ENCODE measurements around the gene PCSK6. TPM values are rescaled to one million over a fixed set of nuclear protein-coding genes. Genes with fewer than 3 reads are reported as not detected.
"Not testable (repeated sequence)": the region's sequence is repeated elsewhere in the genome, so short reads cannot be mapped to it uniquely, and the experiment has no call there.

PCSK6 gene
- total RNA-seq, 1 experiment from 2014 or later = 2.9 TPM

- Mint-ChIP-seq H3K9me3 (peaks cover 6% of the 10 kb centered on the region), H3K4me1 (peaks cover 16% of the 10 kb centered on the region), H3K4me3 (no peak overlapping the region), H3K27me3 (ENCODE audit: low read depth) (no peaks in the 10 kb centered on the region), H3K27ac (no peak overlapping the region), H3K36me3 (0 out of 2 replicates have a peak, but pooled peaks cover 3% of the 10 kb centered on the region)
- TF ChIP-seq ZNF425 (CRISPR knock-in tag; conservative IDR thresholded peaks at IDR 0.05) (no peak), GABPB1 (CRISPR knock-in tag; IDR thresholded peaks at IDR 0.05) (no peak), NFE2L1 (CRISPR knock-in tag; IDR thresholded peaks at IDR 0.05) (no peak), HMGXB4 (CRISPR knock-in tag; IDR thresholded peaks at IDR 0.05) (no peak), ZNF317 (CRISPR knock-in tag; IDR thresholded peaks at IDR 0.05; ENCODE audit: borderline replicate concordance, low read depth) (no peak), FOXK1 (CRISPR knock-in tag; IDR thresholded peaks at IDR 0.05) (no peak), NFATC4 (CRISPR knock-in tag; IDR thresholded peaks at IDR 0.05) (no peak), ZSCAN18 (CRISPR knock-in tag; IDR thresholded peaks at IDR 0.05) (no peak), CREB1 (CRISPR knock-in tag; IDR thresholded peaks at IDR 0.05) (no peak), USF1 (CRISPR knock-in tag; IDR thresholded peaks at IDR 0.05) (no peak)
- ChIA-PET POLR2A (no interaction called here), CTCF (interaction anchor here (0.6 to 1.2 kb wide), 3 partner anchors 14 to 85 kb away, joined by 3 read pairs; no protein-coding TSS in a partner anchor)
- DNase-seq (ENCODE audit: low spot score) = no peak
- no peak for ATAC-seq
Measured at GRCh38 chr15:101406036-101406435, 83.5 kb downstream of the PCSK6 start.

DNA sequence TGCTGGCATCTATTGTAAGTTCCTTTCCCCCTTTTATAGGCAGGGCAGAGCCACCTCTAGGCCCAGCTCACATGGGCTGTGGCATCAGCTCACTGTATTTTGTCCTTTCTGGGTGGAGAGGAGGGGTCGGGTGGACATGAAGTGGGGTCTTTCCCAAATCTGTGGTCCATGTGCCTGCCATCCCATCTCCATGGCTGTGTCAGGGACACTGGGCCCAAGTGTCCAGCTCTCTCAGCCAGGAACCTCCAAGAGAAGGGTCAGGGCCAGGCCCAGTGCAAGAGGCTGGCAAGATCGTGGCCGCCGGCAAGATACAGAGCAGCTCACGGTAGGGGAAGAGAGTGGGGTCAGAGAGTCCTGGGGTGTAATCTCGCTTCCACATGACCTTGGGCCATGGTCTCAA lies 85.3 kb downstream of the PCSK6 start:
- Mint-ChIP-seq H3K27me3 (ENCODE audit: low read depth) (no peaks in the 10 kb centered on the region), H3K4me3 (no peak overlapping the region), H3K36me3 (0 out of 2 replicates have a peak, but pooled peaks cover 3% of the 10 kb centered on the region), H3K4me1 (0 out of 2 replicates have a peak, but pooled peaks cover 5% of the 10 kb centered on the region), H3K9me3 (peaks cover 6% of the 10 kb centered on the region), H3K27ac (no peak overlapping the region; the same call in 1 of the 2 replicates)
- ChIA-PET CTCF (no interaction called here), POLR2A (interaction anchor here (1.1 kb wide), 1 partner anchor 31 kb away, joined by 3 read pairs; no protein-coding TSS in a partner anchor)
- no peak for ATAC-seq
- TF ChIP-seq ZNF423 (CRISPR knock-in tag; IDR thresholded peaks at IDR 0.05) = no peak
- TF ChIP-seq CBFB (CRISPR knock-in tag; IDR thresholded peaks at IDR 0.05; ENCODE audit: low read depth) = no peak
- TF ChIP-seq, protein P1, sequence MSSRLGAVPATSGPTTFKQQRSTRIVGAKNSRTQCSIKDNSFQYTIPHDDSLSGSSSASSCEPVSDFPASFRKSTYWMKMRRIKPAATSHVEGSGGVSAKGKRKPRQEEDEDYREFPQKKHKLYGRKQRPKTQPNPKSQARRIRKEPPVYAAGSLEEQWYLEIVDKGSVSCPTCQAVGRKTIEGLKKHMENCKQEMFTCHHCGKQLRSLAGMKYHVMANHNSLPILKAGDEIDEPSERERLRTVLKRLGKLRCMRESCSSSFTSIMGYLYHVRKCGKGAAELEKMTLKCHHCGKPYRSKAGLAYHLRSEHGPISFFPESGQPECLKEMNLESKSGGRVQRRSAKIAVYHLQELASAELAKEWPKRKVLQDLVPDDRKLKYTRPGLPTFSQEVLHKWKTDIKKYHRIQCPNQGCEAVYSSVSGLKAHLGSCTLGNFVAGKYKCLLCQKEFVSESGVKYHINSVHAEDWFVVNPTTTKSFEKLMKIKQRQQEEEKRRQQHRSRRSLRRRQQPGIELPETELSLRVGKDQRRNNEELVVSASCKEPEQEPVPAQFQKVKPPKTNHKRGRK (CRISPR knock-in tag; IDR thresholded peaks at IDR 0.05; ENCODE audit: borderline replicate concordance) = no peak
- no peak for TF ChIP-seq SMAD4 (CRISPR knock-in tag; IDR thresholded peaks at IDR 0.05)
- no peak for TF ChIP-seq NR1H2 (CRISPR knock-in tag; IDR thresholded peaks at IDR 0.05)
- TF ChIP-seq, protein P2, sequence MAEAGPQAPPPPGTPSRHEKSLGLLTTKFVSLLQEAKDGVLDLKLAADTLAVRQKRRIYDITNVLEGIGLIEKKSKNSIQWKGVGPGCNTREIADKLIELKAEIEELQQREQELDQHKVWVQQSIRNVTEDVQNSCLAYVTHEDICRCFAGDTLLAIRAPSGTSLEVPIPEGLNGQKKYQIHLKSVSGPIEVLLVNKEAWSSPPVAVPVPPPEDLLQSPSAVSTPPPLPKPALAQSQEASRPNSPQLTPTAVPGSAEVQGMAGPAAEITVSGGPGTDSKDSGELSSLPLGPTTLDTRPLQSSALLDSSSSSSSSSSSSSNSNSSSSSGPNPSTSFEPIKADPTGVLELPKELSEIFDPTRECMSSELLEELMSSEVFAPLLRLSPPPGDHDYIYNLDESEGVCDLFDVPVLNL (CRISPR knock-in tag; IDR thresholded peaks at IDR 0.05; ENCODE audit: borderline replicate concordance, low read depth) = no peak
- no peak for TF ChIP-seq NR2C2 (CRISPR knock-in tag; IDR thresholded peaks at IDR 0.05)
- no peak for TF ChIP-seq TEAD1 (CRISPR knock-in tag; IDR thresholded peaks at IDR 0.05)
- no peak for DNase-seq (ENCODE audit: low spot score)

DNA sequence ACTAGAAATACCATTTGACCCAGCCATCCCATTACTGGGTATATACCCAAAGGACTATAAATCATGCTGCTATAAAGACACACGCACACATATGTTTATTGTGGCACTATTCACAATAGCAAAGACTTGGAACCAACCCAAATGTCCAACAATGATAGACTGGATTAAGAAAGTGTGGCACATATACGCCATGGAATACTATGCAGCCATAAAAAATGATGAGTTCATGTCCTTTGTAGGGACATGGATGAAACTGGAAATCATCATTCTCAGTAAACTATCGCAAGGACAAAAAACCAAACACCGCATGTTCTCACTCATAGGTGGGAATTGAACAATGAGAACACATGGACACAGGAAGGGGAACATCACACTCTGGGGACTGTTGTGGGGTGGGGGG lies 86.6 kb downstream of the PCSK6 start:
- H3K36me3 Mint-ChIP-seq; H3K27ac Mint-ChIP-seq; DNase-seq (ENCODE audit: low spot score); H3K4me1 Mint-ChIP-seq; H3K9me3 Mint-ChIP-seq; H3K4me3 Mint-ChIP-seq; POLR2A ChIA-PET; CTCF ChIA-PET; H3K27me3 Mint-ChIP-seq (ENCODE audit: low read depth); ATAC-seq: not testable (repeated sequence)
